ENCODE measurements around the gene PIEZO2.

The PIEZO2 gene

GRCh38 chr18:11160313-11160712 is 10.9 kb upstream of the PIEZO2 start:
- Mint-ChIP-seq H3K27me3 (peaks cover 12% of the 10 kb centered on the region), H3K4me1 (peaks cover 6% of the 10 kb centered on the region), H3K4me3 (no peak overlapping the region), H3K9me3 (peaks cover 0 to 2% of the 10 kb centered on the region in 2 donors), H3K27ac (no peak overlapping the region)
- DNase-seq (no peak), ATAC-seq (no peak)

- H3K27me3 Mint-ChIP-seq = peaks cover 12% of the 10 kb centered on the region
- peaks cover 6% of the 10 kb centered on the region for H3K4me1 Mint-ChIP-seq
- no peak overlapping the region for H3K27ac Mint-ChIP-seq
- no peaks in the 10 kb centered on the region for H3K9me3 Mint-ChIP-seq
- DNase-seq (no peak), ATAC-seq (no peak)
- no peak overlapping the region for H3K4me3 Mint-ChIP-seq
These were observed 10.5 kb upstream of the PIEZO2 start for GRCh38 chr18:11159844-11160243.

- no peak for ATAC-seq
- Mint-ChIP-seq H3K27ac (no peak overlapping the region), H3K27me3 (peaks cover 6% of the 10 kb centered on the region), H3K4me1 (no peaks in the 10 kb centered on the region), H3K4me3 (no peak overlapping the region), H3K9me3 (no peaks in the 10 kb centered on the region)
- no peak for DNase-seq
These were observed 7.6 kb upstream of the PIEZO2 start for GRCh38 chr18:11156978-11157377.

- no peak for ATAC-seq
- H3K27me3 Mint-ChIP-seq = peaks cover 23% of the 10 kb centered on the region
- H3K27ac Mint-ChIP-seq = no peak overlapping the region
- H3K4me1 Mint-ChIP-seq = no peaks in the 10 kb centered on the region
- no peak overlapping the region for H3K4me3 Mint-ChIP-seq
- no peak for DNase-seq
- no peaks in the 10 kb centered on the region for H3K9me3 Mint-ChIP-seq
These were observed 5.8 kb upstream of the PIEZO2 start for GRCh38 chr18:11155034-11155759.

- H3K9me3 Mint-ChIP-seq = no peaks in the 10 kb centered on the region
- DNase-seq (no peak), ATAC-seq (no peak)
- H3K27ac Mint-ChIP-seq = peak overlapping the region in 1 of 2 donors; percentile 60
- H3K4me1 Mint-ChIP-seq = no peaks in the 10 kb centered on the region
- H3K27me3 Mint-ChIP-seq = peaks cover 30% of the 10 kb centered on the region
- H3K4me3 Mint-ChIP-seq = no peak overlapping the region
These were observed 5.1 kb upstream of the PIEZO2 start for GRCh38 chr18:11154368-11154989.

GRCh38 chr18:11153097-11153496 is 3.7 kb upstream of the PIEZO2 start:
- no peak overlapping the region for H3K4me3 Mint-ChIP-seq
- DNase-seq (no peak), ATAC-seq (no peak)
- H3K9me3 Mint-ChIP-seq = no peaks in the 10 kb centered on the region
- H3K27ac Mint-ChIP-seq = no peak overlapping the region
- peaks cover 36% of the 10 kb centered on the region for H3K27me3 Mint-ChIP-seq
- peaks cover 2% of the 10 kb centered on the region for H3K4me1 Mint-ChIP-seq

GRCh38 chr18:11150271-11150615 is 874 bp upstream of the PIEZO2 start:
- no peak overlapping the region for H3K4me3 Mint-ChIP-seq
- H3K4me1 Mint-ChIP-seq = peaks cover 6% of the 10 kb centered on the region
- H3K27me3 Mint-ChIP-seq = peaks cover 62% of the 10 kb centered on the region
- no peak for DNase-seq
- H3K9me3 Mint-ChIP-seq = no peaks in the 10 kb centered on the region
- ATAC-seq = no peak
- no peak overlapping the region for H3K27ac Mint-ChIP-seq

- Mint-ChIP-seq H3K27me3 (peaks cover 55% of the 10 kb centered on the region), H3K4me1 (peaks cover 6% of the 10 kb centered on the region), H3K9me3 (no peaks in the 10 kb centered on the region), H3K27ac (no peak overlapping the region), H3K4me3 (no peak overlapping the region)
- DNase-seq (no peak), ATAC-seq (no peak)
These were observed 509 bp downstream of the PIEZO2 start for GRCh38 chr18:11148680-11149440.

- H3K9me3 Mint-ChIP-seq = no peaks in the 10 kb centered on the region
- no peak for DNase-seq
- no peak overlapping the region for H3K27ac Mint-ChIP-seq
- H3K4me3 Mint-ChIP-seq = no peak overlapping the region
- ATAC-seq = no peak
- H3K27me3 Mint-ChIP-seq = peaks cover 55% of the 10 kb centered on the region
- H3K4me1 Mint-ChIP-seq = peaks cover 6% of the 10 kb centered on the region
These were observed 1.2 kb downstream of the PIEZO2 start for GRCh38 chr18:11147962-11148679.

GRCh38 chr18:11147371-11147951 is 1.9 kb downstream of the PIEZO2 start:
- ATAC-seq (no peak), DNase-seq (no peak)
- Mint-ChIP-seq H3K9me3 (no peaks in the 10 kb centered on the region), H3K4me1 (peaks cover 6% of the 10 kb centered on the region), H3K4me3 (no peak overlapping the region), H3K27me3 (peaks cover 55% of the 10 kb centered on the region), H3K27ac (no peak overlapping the region)

GRCh38 chr18:11146947-11147345 is 2.4 kb downstream of the PIEZO2 start:
- H3K27me3 Mint-ChIP-seq = peaks cover 55% of the 10 kb centered on the region
- ATAC-seq = no peak
- DNase-seq = no peak
- H3K4me1 Mint-ChIP-seq = peaks cover 6% of the 10 kb centered on the region
- H3K4me3 Mint-ChIP-seq = no peak overlapping the region
- no peak overlapping the region for H3K27ac Mint-ChIP-seq
- H3K9me3 Mint-ChIP-seq = no peaks in the 10 kb centered on the region

GRCh38 chr18:11146238-11146946 is 3.0 kb downstream of the PIEZO2 start:
- ATAC-seq (peak; percentile 39), DNase-seq (no peak)
- Mint-ChIP-seq H3K4me3 (no peak overlapping the region), H3K27me3 (peaks cover 50% of the 10 kb centered on the region), H3K9me3 (no peaks in the 10 kb centered on the region), H3K4me1 (peaks cover 6% of the 10 kb centered on the region), H3K27ac (no peak overlapping the region)

GRCh38 chr18:11145413-11146191 is 3.8 kb downstream of the PIEZO2 start:
- Mint-ChIP-seq H3K27ac (no peak overlapping the region), H3K9me3 (no peaks in the 10 kb centered on the region), H3K4me3 (no peak overlapping the region), H3K4me1 (peaks cover 6% of the 10 kb centered on the region), H3K27me3 (peaks cover 43% of the 10 kb centered on the region)
- no peak for ATAC-seq
- no peak for DNase-seq

- ATAC-seq = no peak
These were observed 12.0 kb downstream of the PIEZO2 start for GRCh38 chr18:11137400-11137799.

More at GRCh38 chr18:11137400-11137799, 12.0 kb downstream of the PIEZO2 start:
- Mint-ChIP-seq H3K27me3 (no peaks in the 10 kb centered on the region), H3K4me1 (no peaks in the 10 kb centered on the region), H3K4me3 (no peak overlapping the region), H3K9me3 (no peaks in the 10 kb centered on the region), H3K27ac (no peak overlapping the region)
- DNase-seq = no peak
